Right forelimb (tissue), 1 donor: Measurements from ENCODE around the gene ERICH6B.

Experiments
- DNase-seq: peaks from one replicate; pipeline ENCODE4 v3.0.0-alpha.2; 2018

ERICH6B gene

GRCh38 chr13:45540864-45541263 lies 74.7 kb downstream of the ERICH6B start:
- no peak for DNase-seq

- DNase-seq = no peak
Observed at GRCh38 chr13:45540195-45540594, 75.3 kb downstream of the ERICH6B start.

GRCh38 chr13:45538382-45538781 lies 77.2 kb downstream of the ERICH6B start:
- DNase-seq = no peak

DNA sequence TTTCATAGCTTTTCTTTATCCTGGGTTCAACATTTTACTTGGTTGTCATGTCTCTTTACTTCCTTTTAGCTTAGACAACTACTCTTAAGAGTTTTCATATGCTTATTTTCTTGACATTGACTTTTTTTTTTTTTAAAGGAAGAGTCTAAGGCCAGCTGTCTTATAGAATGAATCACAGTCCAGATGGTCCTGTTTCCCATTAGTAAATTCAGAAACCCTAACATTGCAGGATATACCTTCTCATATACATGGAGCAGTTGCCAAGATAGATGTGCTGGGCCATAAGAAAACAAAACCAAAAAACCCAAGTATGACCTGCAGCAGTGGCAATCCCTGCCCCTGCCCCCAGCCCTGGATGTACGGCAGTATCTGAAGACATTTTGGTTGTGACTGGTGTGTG lies 78.0 kb downstream of the ERICH6B start:
- DNase-seq = no peak

DNA sequence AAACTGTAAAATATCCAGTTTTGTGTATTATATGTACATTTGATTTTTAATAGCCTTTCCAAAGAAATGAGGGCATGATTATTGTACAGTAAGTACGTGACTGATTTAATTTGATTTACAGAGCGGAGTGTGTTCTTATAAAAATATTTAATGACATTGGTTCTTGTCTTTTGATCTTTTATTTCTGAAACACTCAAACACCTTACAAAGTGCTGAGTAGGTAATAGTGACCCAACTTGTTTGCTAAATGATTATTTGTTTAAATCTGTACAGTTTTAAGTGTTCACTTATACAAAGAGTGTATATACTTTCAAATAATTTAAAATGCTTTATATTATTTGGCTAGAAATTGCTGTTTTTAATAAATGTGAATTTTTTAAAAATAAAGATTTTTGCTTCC lies 79.3 kb downstream of the ERICH6B start:
- no peak for DNase-seq

- DNase-seq = no peak
Observed at GRCh38 chr13:45534604-45535003, 80.9 kb downstream of the ERICH6B start.

- DNase-seq = no peak
Observed at GRCh38 chr13:45529758-45530157, 85.8 kb downstream of the ERICH6B start.

GRCh38 chr13:45527699-45528462 lies 87.7 kb downstream of the ERICH6B start:
- DNase-seq = no peak

DNA sequence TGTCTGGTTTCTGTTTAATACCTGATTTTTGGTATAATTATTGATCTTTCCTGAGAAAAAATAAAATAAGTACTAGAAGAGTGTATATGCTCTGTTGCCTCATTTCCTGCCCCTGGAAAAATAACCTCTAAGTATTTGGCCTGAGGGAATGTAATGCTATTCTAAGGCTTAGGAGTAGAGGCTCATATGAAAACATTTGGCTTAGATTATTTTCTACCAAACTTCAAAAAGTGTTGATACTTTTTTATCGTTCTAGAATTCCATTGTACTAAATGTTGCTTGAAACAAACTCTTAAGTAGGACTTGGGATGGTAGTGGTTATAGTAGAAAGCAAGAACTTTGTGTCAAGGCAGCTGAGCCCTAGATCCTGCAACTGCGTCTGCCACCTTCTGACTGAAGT lies 93.0 kb downstream of the ERICH6B start:
- no peak for DNase-seq

- DNase-seq = no peak
Observed at GRCh38 chr13:45521297-45521696, 94.2 kb downstream of the ERICH6B start.

GRCh38 chr13:45519493-45519892 lies 96.0 kb downstream of the ERICH6B start:
- no peak for DNase-seq

GRCh38 chr13:45518525-45519245 lies 96.9 kb downstream of the ERICH6B start:
- no peak for DNase-seq

DNA sequence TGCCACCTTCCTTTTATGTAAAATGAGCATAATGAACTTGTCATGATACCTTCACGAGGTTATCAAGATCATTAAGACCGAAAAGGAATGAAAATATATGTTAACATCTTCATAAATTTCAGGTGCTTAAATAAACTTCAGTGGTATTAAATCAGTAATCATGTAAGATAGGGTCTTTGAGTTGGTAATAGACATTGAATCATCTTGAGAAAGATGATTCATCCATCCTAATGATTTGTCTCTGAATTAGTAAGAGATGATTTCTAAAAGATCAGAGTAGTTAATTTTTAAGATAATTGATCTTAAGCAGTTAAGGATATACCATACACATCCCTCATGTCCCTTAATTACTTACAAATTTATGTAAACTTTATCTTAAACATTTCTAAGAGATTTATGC lies 98.8 kb downstream of the ERICH6B start:
- no peak for DNase-seq

DNA sequence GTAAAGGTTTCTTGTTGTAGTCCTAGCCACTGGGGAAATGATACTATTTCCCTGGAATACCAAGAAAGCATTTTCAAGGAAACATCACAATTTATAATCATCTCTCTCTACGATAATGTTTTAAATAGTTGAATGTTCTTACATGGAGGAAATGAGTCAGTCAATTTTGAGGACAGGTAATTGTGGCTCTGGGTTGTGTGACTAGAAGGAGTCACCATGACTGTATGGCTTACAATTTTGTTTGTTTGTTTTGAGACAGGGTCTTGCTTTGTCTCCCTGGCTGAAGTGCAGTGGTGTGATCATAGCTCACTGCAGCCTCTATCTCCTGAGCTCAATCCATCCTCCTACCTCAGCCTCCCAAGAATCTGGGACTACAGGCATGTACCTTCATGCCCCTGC lies 103.4 kb downstream of the ERICH6B start:
- DNase-seq = no peak

DNA sequence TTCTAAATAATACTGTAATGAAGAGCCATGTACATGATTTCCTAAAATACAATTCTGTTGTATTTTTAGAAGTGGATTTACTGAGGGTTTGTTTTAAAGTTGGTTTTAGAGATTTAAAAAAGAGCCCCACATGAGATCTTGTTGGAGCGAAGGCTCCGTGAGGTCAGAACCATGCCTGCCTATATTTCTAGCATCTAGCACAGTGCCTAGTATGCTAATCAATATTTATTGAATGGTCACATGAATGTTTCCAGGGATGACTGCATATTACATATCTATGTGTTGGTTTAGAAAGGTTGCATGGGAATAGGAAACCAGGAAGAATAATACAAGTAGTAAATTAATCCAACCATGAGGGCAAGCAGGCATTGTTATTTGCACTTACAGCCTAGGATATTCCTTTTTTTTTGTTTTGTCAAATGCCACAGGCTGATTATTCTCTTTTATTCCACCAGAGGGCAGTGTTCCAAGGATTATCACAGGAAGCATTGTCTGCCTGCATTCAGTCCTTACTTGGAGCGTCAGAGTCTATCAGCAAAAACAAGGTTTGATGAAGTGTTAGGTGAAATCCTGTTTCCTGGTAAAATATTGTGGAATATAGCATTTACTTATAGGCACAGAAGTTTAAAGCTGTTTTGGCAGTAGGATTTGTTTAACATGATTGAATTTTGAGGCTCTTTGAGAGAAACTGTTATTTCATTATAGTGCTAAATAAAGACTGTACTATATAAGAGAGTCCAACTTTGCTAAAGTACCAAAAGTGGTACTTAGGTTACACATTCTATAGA lies 104.0 kb downstream of the ERICH6B start:
- no peak for DNase-seq

DNA sequence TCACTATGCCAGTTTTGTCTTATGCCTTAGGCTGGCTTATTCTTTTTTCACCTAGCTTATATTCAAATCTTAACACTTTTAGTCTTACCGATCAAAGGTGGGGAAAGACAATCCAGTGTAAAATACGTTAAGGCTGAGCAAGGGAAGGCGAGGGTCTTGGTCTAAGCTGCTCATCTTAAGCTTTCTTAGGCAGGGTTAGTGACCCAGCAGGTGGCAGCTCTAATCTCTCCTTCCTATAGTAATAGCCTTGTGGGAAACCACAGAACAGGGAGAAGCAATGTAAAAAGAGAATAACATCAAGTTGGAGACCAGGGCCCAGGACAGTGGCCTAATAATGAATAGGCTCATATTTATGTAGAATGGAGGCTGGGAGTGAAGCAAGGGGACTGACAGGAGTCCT lies 104.9 kb downstream of the ERICH6B start:
- DNase-seq = no peak

DNA sequence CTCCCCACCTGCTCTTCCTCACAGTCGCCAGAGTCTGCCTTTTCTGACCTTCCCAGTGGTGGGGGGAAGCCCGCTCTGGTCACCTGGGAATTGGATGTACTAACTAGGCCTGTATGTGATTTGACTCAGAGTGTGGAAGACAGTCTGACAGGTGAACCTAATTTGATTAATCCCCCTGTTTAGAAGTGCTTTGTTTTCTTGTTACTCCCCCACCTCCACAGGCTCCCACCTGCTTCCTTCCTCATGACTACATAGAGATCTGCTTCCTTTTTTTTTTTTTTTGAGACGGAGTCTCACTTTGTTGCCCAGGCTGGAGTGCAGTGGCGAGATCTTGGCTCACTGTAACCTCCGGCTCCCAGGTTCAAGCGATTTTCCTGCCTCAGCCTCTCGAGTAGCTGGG lies 106.8 kb downstream of the ERICH6B start:
- no peak for DNase-seq

- no peak for DNase-seq
Observed at GRCh38 chr13:45506811-45507210, 108.7 kb downstream of the ERICH6B start.

DNA sequence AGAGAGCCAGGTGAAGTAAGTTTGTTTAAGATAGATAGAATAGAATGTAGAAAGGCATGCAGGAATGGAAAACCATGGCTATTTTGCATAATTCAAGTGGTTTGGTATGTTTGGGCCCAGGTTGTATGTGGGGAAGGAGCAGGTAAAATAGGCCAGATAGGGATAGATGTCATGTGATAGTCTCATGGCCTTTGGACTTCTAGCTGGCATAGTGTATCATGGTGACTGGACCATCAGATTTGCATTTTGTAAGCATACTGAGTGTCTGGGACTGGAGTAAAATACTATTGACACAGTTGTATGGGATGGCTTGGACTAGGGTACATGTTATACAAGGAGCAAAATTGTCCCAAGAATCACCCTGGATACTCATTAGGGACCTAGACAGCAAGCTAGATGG lies 111.9 kb downstream of the ERICH6B start:
- DNase-seq = no peak

- DNase-seq = no peak
Observed at GRCh38 chr13:45501175-45501526, 114.4 kb downstream of the ERICH6B start.

DNA sequence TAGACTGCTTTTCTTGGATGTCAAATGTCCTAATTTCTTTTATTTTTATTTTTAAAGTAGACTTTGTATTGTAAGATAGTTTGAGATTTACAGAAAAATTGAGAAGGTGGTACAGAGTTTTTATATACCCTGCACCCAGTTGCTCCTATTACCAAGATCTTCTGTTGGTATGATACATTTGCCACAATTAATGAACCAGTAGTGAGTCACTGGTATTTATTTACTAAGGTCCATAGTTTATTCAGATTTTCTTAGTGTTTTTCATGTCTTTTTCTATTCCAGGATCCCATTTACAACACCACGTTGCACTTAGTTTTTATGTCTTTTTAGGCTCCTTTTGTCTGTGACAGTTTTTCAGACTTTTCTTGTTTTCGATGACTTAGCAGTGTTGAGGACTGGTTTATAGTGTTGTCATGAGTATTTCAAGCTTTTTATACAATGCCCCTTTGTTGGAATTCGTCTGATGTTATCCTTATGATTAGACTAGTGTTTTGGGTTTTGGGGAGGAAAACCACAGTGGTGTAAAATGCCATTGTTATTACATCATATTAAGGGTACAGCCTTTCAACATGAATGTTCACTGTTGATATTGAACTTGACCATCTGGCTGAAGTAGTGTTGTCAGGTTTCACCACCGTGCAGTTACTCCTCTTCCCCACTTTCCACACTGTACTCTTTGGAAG lies 114.9 kb downstream of the ERICH6B start:
- DNase-seq = no peak

- no peak for DNase-seq
Observed at GRCh38 chr13:45496942-45497341, 118.6 kb downstream of the ERICH6B start.

GRCh38 chr13:45492538-45492937 lies 123.0 kb downstream of the ERICH6B start:
- DNase-seq = no peak
